Smooth muscle cell (in vitro differentiated cells): ENCODE results near the gene NXNL1. TPM values are rescaled to one million over a fixed set of nuclear protein-coding genes. Genes with fewer than 3 reads are reported as not detected.

Experiments used
- DNase-seq: peaks from one replicate; lab custom pipeline; 2025; ENCODE audit not compliant: unreplicated experiment; lab: John Stamatoyannopoulos, UW
- H2AFZ ChIP-seq: fragments of 200-600 bp; sonication (generic); 2 replicates; pipeline ENCODE4 v1.6.0; 2016; ENCODE audit warnings: antibody characterized with exemption, low read depth, mild to moderate bottlenecking
- H3F3A ChIP-seq: fragments of 200-600 bp; sonication (generic); 2 replicates; pipeline ENCODE4 v1.6.0; 2017; ENCODE audit warnings: antibody characterized with exemption, low read depth
- H3K27ac ChIP-seq: fragments of 200-600 bp; sonication (generic); 2 replicates; pipeline ENCODE4 v1.5.1; 2016; ENCODE audit warnings: low read depth, mild to moderate bottlenecking
- H3K27me3 ChIP-seq: fragments of 200-600 bp; sonication (generic); 2 replicates; pipeline ENCODE4 v1.6.1; 2016; ENCODE audit warnings: low read depth, mild to moderate bottlenecking
- H3K36me3 ChIP-seq: fragments of 200-600 bp; sonication (generic); 2 replicates; pipeline ENCODE4 v1.5.1; 2016; ENCODE audit warnings: low read depth
- H3K4me1 ChIP-seq: fragments of 200-600 bp; sonication (generic); 2 replicates; pipeline ENCODE4 v1.5.1; 2016; ENCODE audit warnings: low read depth
- H3K4me2 ChIP-seq: fragments of 200-600 bp; sonication (generic); 2 replicates; pipeline ENCODE4 v1.6.0; 2016; ENCODE audit warnings: mild to moderate bottlenecking
- H3K4me3 ChIP-seq: fragments of 200-600 bp; sonication (generic); 2 replicates; pipeline ENCODE4 v1.5.1; 2016; ENCODE audit warnings: mild to moderate bottlenecking
- H3K79me2 ChIP-seq: fragments of 200-600 bp; sonication (generic); 2 replicates; pipeline ENCODE4 v1.6.0; 2016; ENCODE audit warnings: low read depth, mild to moderate bottlenecking
- H3K9ac ChIP-seq: fragments of 200-600 bp; sonication (generic); 2 replicates; pipeline ENCODE4 v1.6.0; 2016; ENCODE audit warnings: low read depth
- H3K9me3 ChIP-seq: fragments of 200-600 bp; sonication (generic); replicated peaks from 2 replicates; pipeline ENCODE4 v1.5.1; 2016; ENCODE audit warnings: low read depth
- H4K20me1 ChIP-seq: fragments of 200-600 bp; sonication (generic); 2 replicates; pipeline ENCODE4 v1.6.0; 2016; ENCODE audit warnings: low read depth
- CTCF ChIP-seq: fragments of 200-600 bp; sonication (generic); IDR thresholded peaks from 2 replicates; pipeline ENCODE4 v1.5.1; 2017; ENCODE audit warnings: borderline replicate concordance, mild to moderate bottlenecking, antibody characterized with exemption; ENCODE audit not compliant: insufficient read depth, poor library complexity, severe bottlenecking
- WGBS: methylation state at CpG from one replicate; pipeline ENCODE4 v1.1.7; 2016; ENCODE audit warnings: low lambda C conversion rate; 5-methylcytosine and 5-hydroxymethylcytosine counted together
- polyA plus RNA-seq: library from polyadenylated mRNA; unstranded; fragments of >200 nt; fragmentation: Nextera tagmentation; extraction: Ambion mirVana; gene quantifications from 2 replicates; pipeline ENCODE4 v1.2.1, GENCODE V29; 2016
- total RNA-seq: library from RNA; depleted of rRNA; stranded (reverse); fragments of >200 nt; gene quantifications from 2 replicates; pipeline ENCODE4 v1.2.3, GENCODE V29; 2014

The NXNL1 gene
- total and polyA plus RNA-seq, 2 experiments from 2014 or later, result 0.45 TPM; not detected in 1

GRCh38 chr19:17467471-17468301, 7.0 kb upstream of the NXNL1 start:
- WGBS, result 85% methylated on average over 12 of the region's 12 CpGs
- no peak overlapping the region for H3K27ac ChIP-seq

DNA sequence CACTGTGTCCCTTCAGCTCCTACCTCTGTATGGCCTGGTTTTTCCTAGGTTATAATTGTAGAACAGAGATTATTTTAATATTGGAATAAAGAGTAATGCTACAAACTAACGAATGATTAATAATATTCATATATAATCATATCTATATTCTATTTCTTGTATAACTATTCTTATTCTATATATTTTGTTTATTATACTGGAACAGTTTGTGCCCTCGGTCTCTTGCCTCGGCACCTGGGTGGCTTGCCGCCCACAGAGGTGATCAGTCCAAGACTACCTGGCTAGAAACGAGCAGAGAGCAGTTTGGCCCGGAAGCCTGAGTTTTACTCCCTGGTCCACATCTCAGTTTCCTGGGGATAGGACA, 5.7 kb upstream of the NXNL1 start:
- 44% methylated on average over 6 of the region's 6 CpGs for whole genome bisulfite sequencing
- Histone ChIP-seq H3K9me3 (no peaks in the 10 kb centered on the region), H3K4me2 (peak overlapping the region; percentile 62), H3K36me3 (no peaks in the 10 kb centered on the region), H3K79me2 (peaks cover 6% of the 10 kb centered on the region), H2AFZ (no peak overlapping the region), H3K4me1 (peaks cover 12% of the 10 kb centered on the region), H3F3A (no peaks in the 10 kb centered on the region), H4K20me1 (peaks cover 4% of the 10 kb centered on the region), H3K4me3 (no peak overlapping the region), H3K27ac (no peak overlapping the region), H3K27me3 (no peaks in the 10 kb centered on the region), H3K9ac (no peak overlapping the region)
- no peak for TF ChIP-seq CTCF
- DNase-seq, result no peak

More at GRCh38 chr19:17467471-17468301, 7.0 kb upstream of the NXNL1 start:
- Histone ChIP-seq H3K9me3 (no peaks in the 10 kb centered on the region), H2AFZ (no peak overlapping the region), H3K79me2 (peaks cover 16% of the 10 kb centered on the region), H3K4me1 (peaks cover 13% of the 10 kb centered on the region), H3F3A (no peaks in the 10 kb centered on the region), H3K4me2 (no peak overlapping the region), H3K9ac (no peak overlapping the region), H3K4me3 (no peak overlapping the region), H3K36me3 (no peaks in the 10 kb centered on the region), H3K27me3 (no peaks in the 10 kb centered on the region), H4K20me1 (peaks cover 10% of the 10 kb centered on the region)
- no peak for DNase-seq
- no peak for TF ChIP-seq CTCF

DNA sequence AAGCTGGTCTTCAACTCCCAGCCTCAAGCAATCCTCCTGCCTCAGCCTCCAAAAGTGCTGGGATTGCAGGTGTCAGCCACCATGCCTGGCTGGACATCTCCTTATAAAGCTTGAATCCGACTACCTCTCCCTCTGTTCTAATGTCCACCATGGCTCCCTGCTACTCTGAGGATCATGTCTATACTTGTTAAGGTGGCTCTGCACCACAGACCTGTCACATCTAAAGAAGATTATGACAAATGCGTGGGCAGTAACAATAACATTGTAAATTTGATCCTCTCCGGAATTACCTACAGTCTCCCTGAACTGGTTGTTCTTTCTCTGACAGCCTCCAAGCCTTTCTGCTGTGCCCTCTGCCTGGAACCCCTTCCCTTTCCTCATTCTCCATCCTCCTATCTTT, 1.8 kb downstream of the NXNL1 start:
- no peaks in the 10 kb centered on the region for H3K36me3 ChIP-seq
- no peaks in the 10 kb centered on the region for H4K20me1 ChIP-seq
- H3K9ac ChIP-seq, result no peak overlapping the region
- no peaks in the 10 kb centered on the region for H3K79me2 ChIP-seq
- WGBS, result 83% methylated on average over 3 of the region's 3 CpGs
- no peak overlapping the region for H3K27ac ChIP-seq
- no peak for DNase-seq
- peaks cover 40% of the 10 kb centered on the region for H3K27me3 ChIP-seq
- no peaks in the 10 kb centered on the region for H3K4me1 ChIP-seq
- no peak overlapping the region for H3K4me3 ChIP-seq
- no peak for TF ChIP-seq CTCF
- no peaks in the 10 kb centered on the region for H3F3A ChIP-seq
- H2AFZ ChIP-seq, result no peak overlapping the region
- no peak overlapping the region for H3K4me2 ChIP-seq
- no peaks in the 10 kb centered on the region for H3K9me3 ChIP-seq

GRCh38 chr19:17457616-17458015, 3.1 kb downstream of the NXNL1 start:
- TF ChIP-seq CTCF, result no peak
- H3K9ac ChIP-seq, result no peak overlapping the region
- H2AFZ ChIP-seq, result no peak overlapping the region
- no peak overlapping the region for H3K4me2 ChIP-seq
- H3K9me3 ChIP-seq, result no peaks in the 10 kb centered on the region
- no peaks in the 10 kb centered on the region for H3K36me3 ChIP-seq
- H4K20me1 ChIP-seq, result no peaks in the 10 kb centered on the region
- no peaks in the 10 kb centered on the region for H3K4me1 ChIP-seq
- no peaks in the 10 kb centered on the region for H3K79me2 ChIP-seq
- WGBS, result 52% methylated on average over 6 of the region's 6 CpGs
- no peaks in the 10 kb centered on the region for H3F3A ChIP-seq
- no peak for DNase-seq
- H3K27me3 ChIP-seq, result peaks cover 48% of the 10 kb centered on the region
- H3K27ac ChIP-seq, result no peak overlapping the region
- no peak overlapping the region for H3K4me3 ChIP-seq
